Thyroid gland (tissue), 4 donors: ENCODE data around the gene ST14.

Experiments
- POLR2A ChIP-seq, 2 donors: fragments of 450-650 bp; IDR thresholded peaks; one replicate each; pipeline ENCODE4 v1.6.1; 2017; ENCODE audit warnings: antibody characterized with exemption in 2 of 2, mild to moderate bottlenecking in 2 of 2, moderate library complexity in 1 of 2
- TF ChIP-seq, protein P1 (sequence below), 6 experiments: fragments of 200-600 bp in 3 of 6; fragments of 450-650 bp in 3 of 6; sonication (generic) in 3 of 6; IDR thresholded peaks; one replicate each; pipeline ENCODE4 v1.5.1; 2016 to 2019; ENCODE audit warnings: antibody characterized with exemption in 6 of 6, mild to moderate bottlenecking in 2 of 6, inconsistent platforms in 1 of 6, moderate library complexity in 1 of 6

DNA sequence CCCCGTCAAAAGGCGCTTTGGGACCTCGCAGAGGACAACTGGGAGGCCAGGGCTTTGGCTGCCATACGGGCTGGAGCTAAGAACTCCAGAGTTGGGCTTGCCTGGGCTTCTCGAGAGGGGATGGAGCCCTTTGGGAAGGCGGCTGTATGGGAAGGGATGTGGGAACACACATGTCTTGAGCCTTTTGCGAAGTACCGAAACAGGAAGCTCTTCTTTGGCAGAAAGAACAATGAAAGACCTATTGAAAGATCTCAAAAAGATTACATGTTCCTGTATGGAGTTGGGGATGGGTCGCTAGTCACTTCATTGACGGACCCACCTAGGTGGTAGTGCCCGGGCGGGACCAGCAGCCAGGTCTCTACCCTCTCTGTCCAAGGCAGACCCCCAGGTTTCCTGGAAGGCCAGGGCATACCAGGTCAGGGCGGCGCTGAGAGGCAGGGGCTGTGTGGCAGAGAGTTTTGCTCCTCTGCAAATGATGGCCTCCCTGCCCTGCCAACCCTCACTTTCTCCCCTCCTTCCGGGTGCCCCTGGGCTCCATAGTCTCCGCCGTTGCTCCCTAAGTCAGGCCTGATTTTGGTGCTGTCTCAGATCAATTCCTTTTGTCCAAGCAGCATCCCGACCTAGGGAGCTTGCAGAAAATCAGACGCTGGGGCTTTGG lies 1.0 kb downstream of the ST14 start:
- TF ChIP-seq, protein P1, sequence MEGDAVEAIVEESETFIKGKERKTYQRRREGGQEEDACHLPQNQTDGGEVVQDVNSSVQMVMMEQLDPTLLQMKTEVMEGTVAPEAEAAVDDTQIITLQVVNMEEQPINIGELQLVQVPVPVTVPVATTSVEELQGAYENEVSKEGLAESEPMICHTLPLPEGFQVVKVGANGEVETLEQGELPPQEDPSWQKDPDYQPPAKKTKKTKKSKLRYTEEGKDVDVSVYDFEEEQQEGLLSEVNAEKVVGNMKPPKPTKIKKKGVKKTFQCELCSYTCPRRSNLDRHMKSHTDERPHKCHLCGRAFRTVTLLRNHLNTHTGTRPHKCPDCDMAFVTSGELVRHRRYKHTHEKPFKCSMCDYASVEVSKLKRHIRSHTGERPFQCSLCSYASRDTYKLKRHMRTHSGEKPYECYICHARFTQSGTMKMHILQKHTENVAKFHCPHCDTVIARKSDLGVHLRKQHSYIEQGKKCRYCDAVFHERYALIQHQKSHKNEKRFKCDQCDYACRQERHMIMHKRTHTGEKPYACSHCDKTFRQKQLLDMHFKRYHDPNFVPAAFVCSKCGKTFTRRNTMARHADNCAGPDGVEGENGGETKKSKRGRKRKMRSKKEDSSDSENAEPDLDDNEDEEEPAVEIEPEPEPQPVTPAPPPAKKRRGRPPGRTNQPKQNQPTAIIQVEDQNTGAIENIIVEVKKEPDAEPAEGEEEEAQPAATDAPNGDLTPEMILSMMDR (IDR thresholded peaks at IDR 0.05) = no peak
- TF ChIP-seq POLR2A (IDR thresholded peaks at IDR 0.05) = no peak
